GM23338 (cell line): ENCODE data around the gene CLHC1.
"Not testable (repeated sequence)": the region's sequence is repeated elsewhere in the genome, so short reads cannot be mapped to it uniquely, and the experiment has no call there.

Experiments
- CTCF ChIP-seq, 2 experiments: fragments of 200-600 bp in 1 of 2; sonication (generic) in 1 of 2; conservative IDR thresholded peaks; 2 replicates each; pipeline versions ENCODE4 v1.5.1 to v1.6.1; 2016 to 2017; ENCODE audit warnings: antibody characterized with exemption in 2 of 2, low read depth in 2 of 2, mild to moderate bottlenecking in 2 of 2, moderate library complexity in 1 of 2
- ETS1 ChIP-seq: IDR thresholded peaks from 2 replicates; pipeline ENCODE4 v1.6.1; 2016; ENCODE audit warnings: antibody characterized with exemption
- EZH2phosphoT487 ChIP-seq: fragments of 200-600 bp; sonication (generic); IDR thresholded peaks from one replicate; pipeline ENCODE4 v1.8.1; 2018; ENCODE audit warnings: antibody characterized with exemption; ENCODE audit not compliant: unreplicated experiment
- ZNF462 ChIP-seq: fragments of 250-450 bp; sonication (Bioruptor Pico); IDR thresholded peaks from 2 replicates; pipeline ENCODE4 v1.5.0; 2020; ENCODE audit warnings: mild to moderate bottlenecking, moderate library complexity

- not testable (repeated sequence) for TF ChIP-seq CTCF (conservative IDR thresholded peaks at IDR 0.05; ENCODE audit: low read depth in 2 of 2); EZH2phosphoT487; ETS1; ZNF462 (CRISPR knock-in tag)
Observed at GRCh38 chr2:55274346-55274745, 42.3 kb upstream of the CLHC1 start.
